Occipital lobe (tissue), 2 donors: ENCODE results near the gene MOB3A. TPM values are rescaled to one million over a fixed set of nuclear protein-coding genes. Genes with fewer than 3 reads are reported as not detected.
"Not testable (repeated sequence)": the region's sequence is repeated elsewhere in the genome, so short reads cannot be mapped to it uniquely, and the experiment has no call there.

Experiments
- DNase-seq: peaks from one replicate; lab custom pipeline; 2025; lab: John Stamatoyannopoulos, UW
- total RNA-seq: library from RNA; depleted of rRNA; stranded (reverse); fragments of >200 nt; gene quantifications from one replicate; pipeline ENCODE4 v1.2.3, GENCODE V29; 2014

MOB3A gene
- 14.2 TPM for total RNA-seq

- DNase-seq, result peak; percentile 94
These were observed at the start of gene MOB3A for GRCh38 chr19:2096034-2096479. MOB3A (minus strand) TSS chr19:2096326; CDS start chr19:2078560, 17,766 bp downstream.

DNA sequence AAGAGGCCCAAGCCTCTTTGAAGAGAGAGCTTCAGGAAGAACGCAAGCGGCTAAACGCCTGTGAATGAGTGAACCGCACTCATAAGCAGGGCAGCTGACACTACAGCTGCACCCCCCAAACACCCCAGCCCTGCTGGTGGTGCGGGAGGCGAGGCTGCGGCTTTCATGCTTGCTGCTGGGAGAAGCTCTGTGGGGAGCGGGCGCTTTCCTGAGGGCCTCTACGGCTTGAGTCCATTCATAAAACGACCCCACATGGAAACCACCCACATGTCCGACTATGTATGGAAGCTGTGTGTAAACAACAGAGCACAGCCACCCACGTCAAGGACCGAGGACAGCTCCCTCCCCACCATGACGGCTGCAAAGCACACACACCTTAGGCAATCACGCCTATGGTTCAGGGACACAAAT lies 49.7 kb upstream of the MOB3A start:
- no peak for DNase-seq

GRCh38 chr19:2144190-2144589 lies 48.1 kb upstream of the MOB3A start:
- no peak for DNase-seq

- no peak for DNase-seq
These were observed 46.2 kb upstream of the MOB3A start for GRCh38 chr19:2142173-2142829.

- DNase-seq, result no peak
These were observed 44.0 kb upstream of the MOB3A start for GRCh38 chr19:2140138-2140569.

DNA sequence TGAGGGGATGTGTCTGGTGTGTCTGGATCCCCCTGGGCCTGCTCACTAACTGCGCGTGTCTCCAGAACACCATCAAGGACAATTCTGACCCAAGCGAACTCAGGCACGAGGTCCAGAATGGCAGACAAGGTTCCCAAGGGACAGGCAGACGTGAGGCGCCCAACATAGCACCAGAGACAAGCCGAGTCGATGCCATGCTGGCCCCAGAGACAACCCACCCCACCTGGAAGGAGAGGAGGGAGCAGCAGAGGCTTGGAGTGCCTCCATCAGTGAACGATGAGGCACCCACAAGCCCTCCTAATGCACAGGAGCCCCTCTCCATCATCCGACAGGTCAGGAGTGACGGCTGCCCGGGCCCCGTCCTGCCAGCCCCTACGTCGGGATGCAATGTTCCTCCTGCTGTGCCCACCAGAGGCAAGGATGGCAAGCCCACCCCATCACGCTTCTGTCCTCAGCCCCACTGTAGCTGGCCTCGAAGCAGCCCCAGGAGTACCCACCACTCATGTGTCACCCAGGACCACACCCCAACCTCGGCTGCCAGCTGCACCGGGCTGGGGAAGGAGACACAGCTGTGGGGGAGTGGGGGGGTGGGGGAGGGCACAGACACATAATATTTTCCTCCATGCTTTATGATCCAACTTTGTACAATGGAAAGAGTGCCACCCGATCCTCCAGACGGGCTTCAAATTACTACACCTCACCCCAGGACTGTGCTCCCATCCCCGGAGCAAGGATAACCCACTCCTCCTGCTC lies 43.4 kb upstream of the MOB3A start:
- DNase-seq, result no peak

DNA sequence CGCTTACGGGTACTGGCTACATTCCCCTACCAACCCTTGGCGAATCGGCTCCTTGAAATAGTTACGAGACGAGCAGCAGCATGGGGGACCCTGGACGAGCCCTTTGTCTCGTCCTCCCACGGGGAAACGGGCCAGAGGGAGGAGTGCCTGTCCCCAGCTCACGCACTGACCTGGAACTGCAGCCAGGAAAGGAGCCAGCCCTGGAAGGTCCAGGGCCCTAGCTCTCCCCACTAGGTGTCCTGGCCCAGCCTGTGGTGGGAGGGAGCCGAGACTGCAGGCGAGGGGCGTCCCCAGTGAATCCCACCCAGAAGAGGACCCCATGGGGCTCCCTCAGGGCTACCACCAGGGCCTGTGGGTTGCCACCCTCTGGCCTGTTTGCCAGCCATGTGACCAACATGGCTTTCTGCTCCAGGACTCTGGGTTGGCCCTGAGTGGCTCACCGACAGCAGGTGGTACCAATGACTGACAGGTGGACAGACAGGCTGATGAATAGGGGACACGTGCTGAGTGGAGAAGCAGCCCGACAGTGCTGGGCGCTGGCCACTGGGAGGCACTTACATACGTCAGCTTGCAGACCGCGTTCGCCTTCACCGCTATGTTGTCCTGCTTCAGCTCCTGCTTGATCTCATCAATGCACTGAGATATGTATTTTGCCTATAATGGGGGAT lies 42.1 kb upstream of the MOB3A start:
- no peak for DNase-seq

DNA sequence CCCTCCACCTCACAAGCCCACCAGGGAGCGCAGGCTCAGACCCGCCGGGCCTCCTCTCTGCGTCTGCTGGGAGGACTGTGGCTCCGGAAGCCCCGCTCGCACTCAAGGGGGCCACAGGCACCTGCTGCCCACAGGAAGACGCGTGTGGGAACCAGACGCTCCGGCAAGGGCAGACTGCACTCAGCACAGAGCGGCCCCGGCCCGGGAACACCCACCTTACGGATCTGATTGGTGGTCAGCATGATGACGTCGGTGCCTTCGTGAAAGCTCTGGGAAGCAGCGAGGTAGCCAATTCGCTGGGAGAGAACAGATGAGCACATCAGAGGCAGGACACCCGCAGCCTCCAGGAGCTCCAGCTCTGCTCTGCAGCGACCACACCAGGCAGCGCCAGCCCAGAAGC lies 40.7 kb upstream of the MOB3A start:
- no peak for DNase-seq

DNA sequence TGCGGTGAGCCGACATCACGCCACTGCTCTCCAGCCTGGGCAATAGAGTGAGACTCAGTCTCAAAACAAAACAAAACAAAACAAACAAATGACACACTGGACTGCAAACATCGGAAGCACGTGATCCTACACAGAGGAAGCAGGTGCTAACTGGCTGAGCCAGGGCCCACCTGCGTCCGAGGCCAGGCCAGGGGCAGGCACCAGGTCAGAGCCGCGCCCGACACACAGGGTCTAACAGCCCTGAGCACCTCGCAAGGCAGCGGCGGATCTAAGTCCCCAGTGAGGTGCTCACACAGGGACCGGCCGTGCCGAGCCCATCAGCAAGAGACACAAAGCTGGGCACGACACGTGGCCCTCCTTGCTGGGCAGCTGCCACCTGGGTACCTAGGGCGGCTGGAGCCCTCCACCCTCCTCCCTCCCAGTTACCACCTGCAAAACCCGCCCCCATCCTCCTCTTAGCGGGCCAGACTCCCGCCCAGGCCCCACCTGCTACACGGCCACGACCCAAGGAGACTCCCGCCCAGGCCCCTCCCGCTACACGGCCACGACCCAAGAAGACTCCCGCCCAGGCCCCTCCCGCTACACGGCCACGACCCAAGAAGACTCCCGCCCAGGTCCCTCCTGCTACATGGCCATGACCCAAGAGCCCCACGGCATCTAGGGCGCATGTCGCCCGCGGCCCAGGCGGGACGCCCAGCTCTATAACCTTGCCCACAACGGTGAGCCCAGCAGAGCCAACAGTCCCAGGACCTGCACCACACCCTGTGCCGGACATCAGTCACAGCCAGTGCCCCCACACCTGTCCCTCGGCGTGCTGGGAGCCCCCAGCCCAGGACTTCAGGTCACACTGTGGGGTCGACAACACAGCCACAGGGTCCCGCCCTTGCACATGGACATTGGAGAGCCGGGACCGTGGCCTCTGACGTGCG lies 39.6 kb upstream of the MOB3A start:
- no peak for DNase-seq

DNA sequence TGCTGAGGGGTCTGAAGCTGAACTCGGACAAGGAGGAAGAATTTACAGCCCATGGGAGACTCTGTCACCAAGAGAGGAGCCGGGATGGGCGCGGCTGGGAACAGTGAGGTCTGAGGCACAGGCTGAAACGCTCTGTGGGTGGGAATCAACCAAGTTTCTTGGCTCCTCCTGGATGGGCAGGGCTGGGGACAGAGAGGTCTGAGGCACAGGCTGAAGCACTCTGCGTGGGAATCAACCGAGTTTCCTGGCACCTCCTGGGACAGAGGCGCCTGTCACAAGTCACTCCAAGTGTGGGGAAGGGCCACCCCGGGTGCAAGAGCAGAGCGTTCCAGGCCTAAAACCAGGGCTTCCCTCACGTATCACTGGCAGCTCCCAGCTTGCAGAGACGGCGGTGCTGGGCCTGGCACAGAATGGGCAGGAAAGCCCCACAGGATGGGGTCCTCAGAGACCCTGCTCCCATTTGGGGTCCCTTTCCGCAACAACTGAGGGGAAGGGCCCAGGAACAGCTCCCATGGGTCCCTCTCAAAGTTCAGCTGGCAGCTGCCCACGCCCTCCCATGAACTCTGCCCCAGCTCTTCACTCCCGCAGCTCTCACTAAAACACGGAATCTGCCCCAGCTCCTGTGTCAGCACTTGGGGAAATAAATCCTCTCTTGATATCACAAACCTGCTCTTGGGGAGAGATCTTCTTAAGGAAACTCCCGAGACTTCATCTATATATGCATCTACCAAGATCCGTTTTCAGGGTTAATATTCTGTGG lies 36.8 kb upstream of the MOB3A start:
- DNase-seq, result no peak

- no peak for DNase-seq
These were observed 36.1 kb upstream of the MOB3A start for GRCh38 chr19:2132191-2132590.

- DNase-seq, result not testable (repeated sequence)
These were observed 35.2 kb upstream of the MOB3A start for GRCh38 chr19:2131012-2131975.

- DNase-seq, result no peak
These were observed 34.0 kb upstream of the MOB3A start for GRCh38 chr19:2129892-2130770.

GRCh38 chr19:2129486-2129885 lies 33.4 kb upstream of the MOB3A start:
- DNase-seq, result no peak

DNA sequence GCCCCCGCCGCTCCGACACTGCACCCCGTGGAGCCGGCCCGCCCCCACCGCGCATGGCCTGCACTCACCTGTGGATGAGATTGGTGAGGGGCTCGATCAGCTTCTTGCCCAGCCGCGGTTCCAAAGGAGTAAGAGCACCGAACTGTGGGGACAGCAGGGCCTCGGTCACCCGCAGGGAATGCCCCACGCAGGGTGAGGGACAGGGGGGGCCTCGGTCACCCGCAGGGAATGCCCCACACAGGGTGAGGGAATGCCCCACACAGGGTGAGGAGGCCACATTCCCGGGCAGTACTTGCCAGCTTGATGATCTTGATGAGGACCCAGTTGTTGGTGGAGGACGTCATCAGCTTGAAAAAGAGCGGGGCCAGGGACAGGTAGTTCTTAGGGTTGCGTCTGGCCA lies 32.9 kb upstream of the MOB3A start:
- no peak for DNase-seq

- DNase-seq, result not testable (repeated sequence)
These were observed 32.1 kb upstream of the MOB3A start for GRCh38 chr19:2128252-2128651.

- DNase-seq, result no peak
These were observed 31.6 kb upstream of the MOB3A start for GRCh38 chr19:2127758-2128157.

DNA sequence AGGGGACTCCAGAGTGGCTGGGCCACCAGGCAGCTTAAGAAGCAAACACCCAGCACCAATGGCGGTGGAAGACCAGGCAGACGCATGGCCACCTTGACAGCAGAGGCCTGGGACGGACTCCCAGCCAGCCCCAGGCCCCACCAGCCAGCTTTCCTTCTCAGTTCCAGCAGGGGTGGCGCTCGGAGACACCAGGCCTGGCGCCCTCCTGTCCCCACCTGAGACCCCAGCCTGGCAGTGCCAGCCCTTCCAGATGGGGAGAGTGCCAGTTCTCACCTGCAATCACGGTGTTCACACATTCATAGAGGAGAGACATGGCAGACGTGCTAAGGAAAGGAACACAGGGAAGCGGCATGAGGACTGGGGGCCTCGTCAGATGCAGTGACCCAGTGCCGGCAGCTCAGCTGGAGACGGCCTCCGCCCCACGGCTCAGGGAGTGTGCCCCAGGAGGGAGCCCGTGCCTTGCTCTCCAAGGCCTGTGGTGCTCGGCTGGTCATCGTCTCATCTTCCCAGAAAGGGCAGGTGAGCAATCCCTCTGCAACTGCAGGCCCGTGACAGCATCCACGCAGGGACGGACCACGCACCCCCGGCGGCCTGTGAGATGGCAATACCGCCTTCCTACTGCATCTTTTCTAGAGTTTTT lies 30.9 kb upstream of the MOB3A start:
- no peak for DNase-seq
